Measurements from ENCODE around the gene LCMT2.
"Not testable (repeated sequence)": the region's sequence is repeated elsewhere in the genome, so short reads cannot be mapped to it uniquely, and the experiment has no call there.

Gene LCMT2

GRCh38 chr15:43293432-43293831 is 36.9 kb downstream of the LCMT2 start:
- no peak overlapping the region for H3K4me3 ChIP-seq (ENCODE audit: low read length)
- no peak for TF ChIP-seq ZNF274 (IDR thresholded peaks at IDR 0.05; ENCODE audit: low read depth, low read length)

- no peak overlapping the region for H3K4me3 ChIP-seq (ENCODE audit: low read length)
- no peak for TF ChIP-seq ZNF274 (IDR thresholded peaks at IDR 0.05; ENCODE audit: low read depth, low read length)
These were observed 37.8 kb downstream of the LCMT2 start for GRCh38 chr15:43292375-43293078.

GRCh38 chr15:43289656-43290055 is 40.7 kb downstream of the LCMT2 start:
- H3K4me3 ChIP-seq (ENCODE audit: low read length) = not testable (repeated sequence)

DNA sequence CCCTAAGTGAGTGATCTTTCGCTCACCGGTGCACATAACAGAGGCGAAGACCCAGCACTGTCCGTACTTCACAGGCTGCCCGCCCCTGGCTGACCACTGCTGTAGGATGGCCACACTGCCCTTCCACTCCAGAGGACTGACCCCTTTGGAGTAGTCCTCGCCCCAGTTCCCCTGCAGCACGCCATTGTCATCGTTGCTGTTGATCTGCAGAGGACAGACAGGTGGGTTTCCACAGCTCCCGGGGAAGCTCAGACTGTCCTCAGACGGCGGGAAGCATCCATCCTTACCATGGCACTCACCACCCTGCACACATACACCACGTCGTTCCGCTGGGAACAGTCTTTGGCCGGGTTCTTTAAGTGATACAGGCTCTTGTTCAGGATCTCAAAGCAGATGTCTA is 43.1 kb downstream of the LCMT2 start:
- TF ChIP-seq ZNF274 (IDR thresholded peaks at IDR 0.05; ENCODE audit: low read depth, low read length) = no peak

GRCh38 chr15:43286074-43286473 is 44.3 kb downstream of the LCMT2 start:
- no peak for TF ChIP-seq ZNF274 (IDR thresholded peaks at IDR 0.05; ENCODE audit: low read depth, low read length)
- H3K4me3 ChIP-seq (ENCODE audit: low read length) = no peak overlapping the region

More for the DNA sequence above, 43.1 kb downstream of the LCMT2 start:
- H3K4me3 ChIP-seq (ENCODE audit: low read length) = no peak overlapping the region

DNA sequence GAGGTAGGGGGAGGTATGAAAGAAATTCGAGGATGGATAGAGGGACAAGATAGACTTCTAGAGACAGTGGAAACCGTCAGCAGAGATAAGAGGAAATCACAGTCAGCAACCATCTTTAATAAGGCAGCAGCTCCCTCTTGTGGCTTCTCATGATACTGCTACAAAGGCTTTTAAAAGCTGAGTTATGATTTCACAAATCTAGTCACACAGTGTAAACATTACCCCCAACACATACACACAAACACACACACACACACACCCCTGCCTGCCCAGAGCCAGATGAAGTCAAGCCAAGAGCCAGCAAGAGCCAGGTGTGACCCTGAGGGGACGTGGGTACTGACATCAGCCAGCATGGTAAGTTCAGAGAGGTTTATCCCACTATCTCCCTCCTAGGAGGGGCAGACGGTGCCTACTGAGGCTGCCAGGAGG is 44.8 kb downstream of the LCMT2 start:
- no peak for TF ChIP-seq ZNF274 (IDR thresholded peaks at IDR 0.05; ENCODE audit: low read depth, low read length)
- H3K4me3 ChIP-seq (ENCODE audit: low read length) = no peak overlapping the region

DNA sequence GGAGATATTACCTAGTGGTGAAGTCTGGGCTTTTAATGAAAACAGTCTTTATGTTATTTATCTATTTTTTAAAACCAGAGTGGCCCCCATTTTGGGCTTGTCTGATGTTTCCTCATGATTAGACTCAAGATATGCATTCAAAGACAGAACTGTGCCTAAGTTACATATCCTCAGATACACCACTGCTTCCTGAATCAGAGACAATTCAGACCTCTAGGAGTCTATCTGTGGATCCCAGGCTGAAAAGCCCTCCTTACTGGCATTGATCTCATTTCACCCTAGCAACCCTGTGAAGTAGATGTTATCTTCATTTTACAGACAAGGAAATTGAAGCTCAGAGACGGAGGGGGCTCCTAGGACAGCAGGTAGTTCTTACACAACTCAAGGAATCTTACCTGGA is 46.8 kb downstream of the LCMT2 start:
- H3K4me3 ChIP-seq (ENCODE audit: low read length) = no peak overlapping the region
- TF ChIP-seq ZNF274 (IDR thresholded peaks at IDR 0.05; ENCODE audit: low read depth, low read length) = no peak

GRCh38 chr15:43281926-43282602 is 48.3 kb downstream of the LCMT2 start:
- no peak overlapping the region for H3K4me3 ChIP-seq (ENCODE audit: low read length)
- TF ChIP-seq ZNF274 (IDR thresholded peaks at IDR 0.05; ENCODE audit: low read depth, low read length) = no peak

- TF ChIP-seq ZNF274 (IDR thresholded peaks at IDR 0.05; ENCODE audit: low read depth, low read length) = no peak
These were observed 49.4 kb downstream of the LCMT2 start for GRCh38 chr15:43280996-43281395.

DNA sequence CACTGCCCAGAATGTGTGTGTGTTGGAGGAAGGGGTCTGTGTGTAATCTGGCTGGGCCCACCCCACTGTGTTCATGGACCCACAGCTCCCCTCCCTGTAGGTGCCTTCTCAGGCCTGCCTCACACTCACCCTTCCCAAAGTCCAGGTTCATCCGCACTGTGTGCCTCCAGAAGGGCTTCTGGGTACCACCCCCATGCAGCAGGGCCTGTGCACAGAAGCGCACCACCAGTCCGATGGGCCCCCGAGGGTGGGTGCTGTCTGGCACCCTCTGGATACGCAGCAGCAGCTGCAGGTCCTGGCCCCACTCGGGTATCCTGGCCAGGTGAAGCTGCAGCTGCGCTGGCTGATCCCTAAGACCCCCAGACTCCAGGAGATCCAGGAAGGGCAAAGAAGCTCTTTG is 50.9 kb downstream of the LCMT2 start:
- no peak for TF ChIP-seq ZNF274 (IDR thresholded peaks at IDR 0.05; ENCODE audit: low read depth, low read length)
- no peak overlapping the region for H3K4me3 ChIP-seq (ENCODE audit: low read length)

More at GRCh38 chr15:43280996-43281395, 49.4 kb downstream of the LCMT2 start:
- H3K4me3 ChIP-seq (ENCODE audit: low read length) = no peak overlapping the region

GRCh38 chr15:43278869-43279268 is 51.5 kb downstream of the LCMT2 start:
- no peak for TF ChIP-seq ZNF274 (IDR thresholded peaks at IDR 0.05; ENCODE audit: low read depth, low read length)
- H3K4me3 ChIP-seq (ENCODE audit: low read length) = no peak overlapping the region

GRCh38 chr15:43277901-43278300 is 52.5 kb downstream of the LCMT2 start:
- TF ChIP-seq ZNF274 (IDR thresholded peaks at IDR 0.05; ENCODE audit: low read depth, low read length) = no peak
- H3K4me3 ChIP-seq (ENCODE audit: low read length) = no peak overlapping the region

DNA sequence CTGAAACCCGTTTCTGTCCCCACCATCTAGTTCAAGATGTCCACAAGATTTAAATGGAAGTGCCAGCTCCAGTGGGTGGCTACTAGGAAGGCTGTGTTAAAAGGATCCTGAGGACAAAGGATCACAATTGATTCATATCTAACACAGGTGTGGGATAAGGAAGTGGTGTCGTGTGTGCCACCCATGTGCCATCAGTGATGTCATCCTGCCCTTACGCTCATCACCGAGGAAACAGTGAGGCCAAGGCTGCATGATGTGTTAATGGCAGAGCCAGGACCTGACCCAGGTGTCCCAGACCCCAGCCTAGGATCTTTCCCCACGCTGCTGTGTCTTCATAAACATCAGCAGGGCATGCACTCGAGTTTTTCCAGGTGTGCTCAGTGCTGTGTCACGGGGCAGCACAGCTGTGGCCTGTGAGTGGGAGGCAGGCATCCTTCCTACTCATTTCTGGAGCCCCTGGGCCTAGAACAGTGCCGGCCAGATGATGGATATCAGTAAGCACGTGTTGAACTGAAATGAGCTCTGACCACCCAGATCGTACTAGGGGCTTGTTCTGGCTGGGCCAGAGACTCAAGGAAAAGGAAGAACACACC is 53.0 kb downstream of the LCMT2 start:
- no peak for TF ChIP-seq ZNF274 (IDR thresholded peaks at IDR 0.05; ENCODE audit: low read depth, low read length)
- H3K4me3 ChIP-seq (ENCODE audit: low read length) = no peak overlapping the region

DNA sequence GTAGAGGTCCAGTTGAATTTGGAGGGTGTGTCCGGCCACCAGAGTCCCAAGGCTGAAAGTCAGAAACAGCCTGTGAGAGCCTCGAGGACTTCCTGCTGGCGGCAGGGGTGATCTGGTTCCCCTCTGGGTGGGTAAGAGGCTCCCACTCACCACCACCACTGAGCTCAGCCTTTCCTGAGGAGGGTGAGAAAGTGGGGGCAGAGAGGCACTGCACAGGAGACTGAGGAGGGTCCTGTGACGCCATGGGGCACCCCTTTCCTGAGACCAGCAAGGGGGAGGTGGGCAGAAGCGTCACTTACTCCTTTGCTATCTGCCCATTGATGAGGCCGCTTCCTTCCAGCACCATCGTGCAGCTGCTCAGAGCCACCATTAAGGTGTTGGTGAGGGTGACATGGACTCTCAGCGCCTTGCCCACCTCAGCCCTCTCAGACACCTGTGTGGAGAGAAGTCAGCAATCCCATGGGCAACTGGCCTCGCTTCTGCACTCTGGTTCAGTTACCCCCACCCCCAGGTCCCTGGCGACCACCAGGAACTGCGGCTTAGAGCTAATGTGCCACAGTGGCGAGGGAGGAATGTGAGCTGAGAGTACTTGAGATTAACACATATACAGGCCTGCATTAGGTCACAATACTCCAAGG is 53.7 kb downstream of the LCMT2 start:
- H3K4me3 ChIP-seq (ENCODE audit: low read length) = no peak overlapping the region
- no peak for TF ChIP-seq ZNF274 (IDR thresholded peaks at IDR 0.05; ENCODE audit: low read depth, low read length)
